Measurements from ENCODE around the gene SENP8.

SENP8 gene

GRCh38 chr15:72106068-72106467 lies 12.1 kb upstream of the SENP8 start:
- no peak for TF ChIP-seq CTCF (IDR thresholded peaks at IDR 0.05; ENCODE audit: low read depth, low read length)
- no peaks in the 10 kb centered on the region for H3K36me3 ChIP-seq
- no peaks in the 10 kb centered on the region for H3K27me3 ChIP-seq (ENCODE audit: insufficient read depth, low read depth, severe bottlenecking)
- H3K27ac ChIP-seq = no peak overlapping the region
- no peak overlapping the region for H3K4me3 ChIP-seq (ENCODE audit: low read depth, low read length)
- H3K9me3 ChIP-seq (ENCODE audit: severe bottlenecking) = no peaks in the 10 kb centered on the region
- no peak for DNase-seq

GRCh38 chr15:72110355-72110754 lies 7.8 kb upstream of the SENP8 start:
- Histone ChIP-seq H3K27ac (no peak overlapping the region), H3K27me3 (ENCODE audit: insufficient read depth, low read depth, severe bottlenecking) (no peaks in the 10 kb centered on the region), H3K4me3 (ENCODE audit: low read depth, low read length) (no peak overlapping the region), H3K9me3 (ENCODE audit: severe bottlenecking) (no peaks in the 10 kb centered on the region), H3K36me3 (no peaks in the 10 kb centered on the region; the same call in 1 of the 2 replicates)
- no peak for DNase-seq
- no peak for TF ChIP-seq CTCF (IDR thresholded peaks at IDR 0.05; ENCODE audit: low read depth, low read length)

- DNase-seq = no peak
- H3K9me3 ChIP-seq (ENCODE audit: severe bottlenecking) = no peaks in the 10 kb centered on the region
- H3K27me3 ChIP-seq (ENCODE audit: insufficient read depth, low read depth, severe bottlenecking) = no peaks in the 10 kb centered on the region
- no peak overlapping the region for H3K4me3 ChIP-seq (ENCODE audit: low read depth, low read length)
- H3K36me3 ChIP-seq = no peaks in the 10 kb centered on the region; the same call in 1 of the 2 replicates
- TF ChIP-seq CTCF (IDR thresholded peaks at IDR 0.05; ENCODE audit: low read depth, low read length) = no peak
- no peak overlapping the region for H3K27ac ChIP-seq
These were observed 6.1 kb upstream of the SENP8 start for GRCh38 chr15:72112116-72112515.

- H3K36me3 ChIP-seq = peaks cover 2% of the 10 kb centered on the region; the same call in 1 of the 2 replicates
- H3K27me3 ChIP-seq (ENCODE audit: insufficient read depth, low read depth, severe bottlenecking) = no peaks in the 10 kb centered on the region
- no peak overlapping the region for H3K4me3 ChIP-seq (ENCODE audit: low read depth, low read length)
- no peak for TF ChIP-seq CTCF (IDR thresholded peaks at IDR 0.05; ENCODE audit: low read depth, low read length)
- no peak overlapping the region for H3K27ac ChIP-seq
- no peaks in the 10 kb centered on the region for H3K9me3 ChIP-seq (ENCODE audit: severe bottlenecking)
- no peak for DNase-seq
These were observed 5.4 kb upstream of the SENP8 start for GRCh38 chr15:72112805-72113204.

GRCh38 chr15:72113347-72114031 lies 4.7 kb upstream of the SENP8 start:
- no peak for DNase-seq
- Histone ChIP-seq H3K9me3 (ENCODE audit: severe bottlenecking) (no peaks in the 10 kb centered on the region), H3K27me3 (ENCODE audit: insufficient read depth, low read depth, severe bottlenecking) (no peaks in the 10 kb centered on the region), H3K27ac (no peak overlapping the region), H3K36me3 (peaks cover 2% of the 10 kb centered on the region; the same call in 1 of the 2 replicates), H3K4me3 (ENCODE audit: low read depth, low read length) (no peak overlapping the region)
- TF ChIP-seq CTCF (IDR thresholded peaks at IDR 0.05; ENCODE audit: low read depth, low read length) = no peak
